ENCODE measurements around the gene GRM7.

GRM7 gene

DNA sequence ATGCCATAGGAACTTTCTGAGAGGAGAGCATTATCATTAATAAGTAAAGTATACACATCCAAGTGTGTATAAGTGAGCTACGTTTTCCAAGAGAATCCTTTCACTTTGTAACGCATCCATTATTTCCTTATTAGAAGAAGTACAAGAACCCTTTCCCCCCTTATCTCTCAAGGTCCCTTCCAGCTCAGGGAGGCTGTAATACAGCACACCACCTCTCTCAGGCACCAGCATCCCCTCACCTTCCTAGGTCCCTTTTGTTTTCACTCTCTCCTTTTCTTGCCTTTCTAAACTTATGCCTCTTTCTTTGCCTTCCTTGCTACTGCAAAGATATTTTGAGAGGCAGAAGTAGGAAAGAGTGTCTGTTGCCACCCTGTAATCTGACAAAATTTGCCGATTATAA lies 446.0 kb downstream of the GRM7 start:
- DNase-seq (ENCODE audit: low read depth in 2 of 2), result no peak

DNA sequence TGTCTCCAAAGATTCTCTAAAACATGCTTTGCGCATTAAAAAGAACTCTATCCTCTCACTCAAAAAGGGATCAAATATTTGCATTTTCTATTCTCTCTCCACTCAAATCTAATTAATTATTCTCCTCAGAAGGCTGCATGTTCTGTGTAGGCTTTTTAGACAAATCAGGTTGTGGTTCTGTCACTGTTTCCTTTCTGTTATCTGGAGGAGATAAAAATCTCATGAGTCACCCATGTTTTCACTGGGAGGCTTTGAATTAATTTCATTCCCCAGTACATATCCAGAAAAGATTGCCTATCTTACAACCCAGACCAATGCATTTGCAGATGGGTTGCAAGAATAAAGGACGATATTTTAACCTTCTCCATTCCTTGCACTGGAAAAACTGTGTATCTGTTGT lies 446.5 kb downstream of the GRM7 start:
- no peak for DNase-seq (ENCODE audit: low read depth in 2 of 2)

DNA sequence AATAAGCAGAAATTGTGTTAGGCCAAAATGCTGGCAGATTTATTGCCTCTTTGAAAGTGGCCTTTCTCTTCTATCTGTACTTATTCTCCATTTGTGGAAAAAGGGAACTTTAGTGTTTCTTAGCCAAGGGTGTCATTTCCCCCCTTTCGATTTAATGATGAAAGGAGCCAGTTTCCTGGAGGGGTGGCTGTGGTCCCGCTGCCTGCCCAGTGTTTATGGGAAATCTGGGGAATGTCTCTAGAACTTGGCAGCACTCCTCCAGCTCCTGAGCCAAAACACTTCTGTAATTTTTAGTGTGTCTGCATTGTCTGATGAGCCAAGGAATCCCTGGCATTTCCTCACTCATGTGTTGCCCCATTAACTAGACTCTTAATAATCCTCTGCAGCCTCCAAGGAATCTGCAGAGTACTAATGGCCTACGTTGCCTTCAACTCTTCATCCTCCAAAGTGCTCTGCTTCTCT lies 448.8 kb downstream of the GRM7 start:
- DNase-seq (ENCODE audit: low read depth in 2 of 2), result no peak

DNA sequence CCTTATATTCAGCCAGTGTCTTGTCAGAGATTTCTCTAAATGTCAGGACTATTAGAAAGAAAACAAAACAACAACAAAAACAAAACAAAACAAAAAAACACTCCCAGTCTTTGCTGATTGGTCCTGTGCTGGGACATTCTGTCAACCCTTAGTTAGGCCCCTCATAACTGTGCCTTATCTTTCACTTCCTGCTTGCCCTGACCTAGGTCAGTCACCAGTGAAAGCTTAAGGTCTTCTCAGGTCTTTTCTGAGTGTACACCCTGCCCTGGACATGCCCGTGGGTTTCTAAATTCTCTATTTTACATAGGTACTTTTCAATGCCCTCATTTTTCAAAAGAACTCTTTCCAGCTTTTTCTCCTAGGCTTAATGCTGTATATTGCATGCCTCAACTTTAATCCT lies 454.1 kb downstream of the GRM7 start:
- DNase-seq (ENCODE audit: low read depth in 2 of 2), result no peak

DNA sequence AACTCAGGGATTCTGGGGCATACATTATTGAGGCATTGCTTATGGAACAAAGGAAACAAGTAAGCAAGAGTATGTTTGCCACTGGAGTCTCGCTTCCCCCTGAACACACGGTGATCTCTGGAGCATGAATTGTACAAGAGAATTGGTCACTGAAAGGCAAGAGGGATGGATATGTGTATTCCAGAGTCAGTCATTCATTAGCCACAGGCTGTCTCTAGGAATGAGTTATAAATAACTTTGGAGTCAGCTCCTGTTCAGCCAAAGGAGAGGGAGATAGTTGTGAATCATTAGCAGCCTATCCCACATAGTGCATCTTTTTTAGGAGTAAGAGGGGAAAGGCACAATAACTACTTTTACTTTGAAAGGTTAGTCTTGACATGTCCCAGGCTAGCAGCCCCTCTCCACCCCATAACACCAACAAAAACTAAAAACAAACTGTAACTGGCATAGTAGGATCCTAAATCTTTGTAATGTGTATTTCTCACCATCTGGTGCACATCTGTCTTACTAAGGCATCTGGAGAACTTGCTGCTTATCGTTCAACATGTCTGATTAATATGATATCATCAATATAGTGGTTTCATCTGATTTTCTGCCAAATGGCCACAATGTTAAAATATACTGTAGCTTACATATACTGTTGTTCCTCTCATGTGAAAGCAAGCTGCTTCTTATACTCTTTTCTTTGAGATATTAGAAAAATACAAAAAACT lies 462.2 kb downstream of the GRM7 start:
- DNase-seq (ENCODE audit: low read depth in 2 of 2), result no peak

DNA sequence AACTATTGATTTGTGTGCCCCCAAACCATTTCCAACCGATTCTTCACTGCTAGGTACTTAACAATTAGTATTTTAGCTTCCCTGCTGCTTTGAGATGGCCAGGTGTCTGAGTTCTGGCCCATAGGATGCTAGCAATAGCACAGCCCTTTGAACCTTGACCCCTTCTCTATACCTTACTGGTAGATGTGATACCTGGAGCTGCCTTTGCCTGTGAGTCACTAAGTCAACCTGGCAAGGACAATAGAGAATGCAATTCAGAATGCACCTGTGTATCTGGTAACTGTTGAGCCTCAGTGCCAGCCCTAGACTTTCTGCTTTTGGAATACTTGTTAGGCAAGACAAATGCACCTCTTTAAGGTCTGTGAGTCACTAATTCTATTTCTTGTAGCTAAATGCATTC lies 467.4 kb downstream of the GRM7 start:
- DNase-seq (ENCODE audit: low read depth in 2 of 2), result no peak

DNA sequence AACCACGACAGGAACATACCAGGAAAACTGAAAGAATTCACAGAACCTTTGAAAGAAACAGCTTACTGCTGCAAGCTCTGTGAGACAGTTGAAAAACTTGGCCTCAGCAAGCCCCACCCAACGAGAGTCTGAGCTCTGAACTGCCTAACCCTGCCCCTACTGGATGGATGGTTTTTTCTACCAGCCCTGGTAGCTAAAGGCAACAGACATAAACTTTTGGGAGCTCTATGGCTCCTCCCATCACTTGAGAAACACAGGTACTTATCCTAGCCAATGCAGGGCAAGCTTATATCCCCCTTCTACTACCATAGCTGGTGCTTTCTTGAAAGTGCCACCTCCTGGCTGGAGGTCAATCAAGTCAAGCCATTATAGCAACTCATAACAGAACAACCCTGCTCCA lies 471.8 kb downstream of the GRM7 start:
- no peak for DNase-seq (ENCODE audit: low read depth in 2 of 2)

DNA sequence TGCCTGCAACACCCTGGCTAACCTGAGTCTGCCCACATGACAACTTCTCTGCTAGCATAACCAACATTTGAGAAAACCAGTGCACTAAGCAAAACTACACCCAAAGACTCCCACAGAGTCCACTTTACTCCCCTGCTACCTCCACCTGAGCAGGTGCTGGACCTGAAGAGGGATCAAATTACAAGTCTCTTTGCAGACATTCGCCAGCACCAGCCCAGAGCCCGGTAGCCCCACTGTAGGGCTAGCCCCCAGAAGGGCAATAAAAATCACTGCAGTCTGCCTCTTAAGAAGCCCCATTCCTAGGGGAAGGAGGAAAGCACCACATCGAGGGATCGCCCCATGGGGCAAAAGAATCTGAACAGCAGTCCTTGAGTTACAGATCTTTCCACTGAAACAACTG lies 472.2 kb downstream of the GRM7 start:
- no peak for DNase-seq (ENCODE audit: low read depth in 2 of 2)

DNA sequence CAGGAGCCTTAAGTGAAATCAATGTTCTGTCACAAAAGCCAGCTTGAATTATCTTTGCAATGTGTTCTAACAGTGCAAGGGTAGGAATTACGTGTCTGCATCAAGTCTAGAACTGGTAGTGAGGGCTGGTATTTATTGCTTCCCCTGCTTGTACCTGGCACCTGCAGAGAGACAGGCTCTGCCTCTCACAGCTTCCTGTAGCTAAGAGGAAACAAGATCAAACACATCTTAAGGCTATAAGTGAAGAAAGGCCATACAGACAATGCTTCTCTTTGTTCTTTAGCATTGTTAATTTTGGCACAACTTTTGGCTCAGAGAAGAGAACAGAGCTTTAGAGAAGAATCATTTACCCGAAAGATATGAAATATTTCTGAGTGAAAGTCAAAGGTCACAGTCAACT lies 479.9 kb downstream of the GRM7 start:
- no peak for DNase-seq (ENCODE audit: low read depth in 2 of 2)

DNA sequence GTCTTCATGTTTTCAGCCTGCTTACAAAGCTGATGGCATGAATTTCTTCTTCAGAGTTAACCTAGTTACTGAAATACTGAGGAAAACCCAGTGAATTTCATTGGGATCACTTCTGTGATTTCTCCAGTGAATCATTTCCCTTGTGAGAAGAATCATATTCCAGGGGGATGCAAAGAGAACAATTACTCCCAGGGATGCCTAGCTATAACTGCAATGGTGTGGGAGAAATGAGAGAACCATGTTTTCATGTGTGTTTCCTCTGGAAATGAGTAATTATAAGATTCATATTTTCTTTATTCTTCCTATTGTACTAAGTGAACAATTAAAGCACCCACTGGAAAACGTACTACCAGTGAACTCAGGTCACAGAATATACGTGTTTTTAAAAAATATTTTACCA lies 485.4 kb downstream of the GRM7 start:
- DNase-seq (ENCODE audit: low read depth in 2 of 2), result no peak

DNA sequence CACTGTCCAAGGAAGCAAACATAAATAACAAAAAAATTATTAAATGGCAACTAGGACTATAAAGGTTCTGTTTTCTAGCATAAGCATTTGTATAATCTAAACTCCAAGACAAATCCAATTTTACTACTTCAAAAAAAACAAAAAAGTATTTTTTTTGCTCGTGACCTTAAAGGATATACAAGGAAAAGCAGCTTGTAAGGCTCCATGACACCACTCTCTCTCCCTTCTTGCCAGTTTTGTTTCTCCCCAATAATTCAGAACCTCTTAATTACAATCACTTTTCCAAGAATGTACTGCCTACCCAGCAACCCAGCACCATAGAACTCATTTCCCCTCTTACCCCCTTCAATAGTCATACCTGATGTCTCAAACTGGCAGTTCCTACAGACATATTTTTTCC lies 496.2 kb downstream of the GRM7 start:
- DNase-seq (ENCODE audit: low read depth in 2 of 2), result no peak

DNA sequence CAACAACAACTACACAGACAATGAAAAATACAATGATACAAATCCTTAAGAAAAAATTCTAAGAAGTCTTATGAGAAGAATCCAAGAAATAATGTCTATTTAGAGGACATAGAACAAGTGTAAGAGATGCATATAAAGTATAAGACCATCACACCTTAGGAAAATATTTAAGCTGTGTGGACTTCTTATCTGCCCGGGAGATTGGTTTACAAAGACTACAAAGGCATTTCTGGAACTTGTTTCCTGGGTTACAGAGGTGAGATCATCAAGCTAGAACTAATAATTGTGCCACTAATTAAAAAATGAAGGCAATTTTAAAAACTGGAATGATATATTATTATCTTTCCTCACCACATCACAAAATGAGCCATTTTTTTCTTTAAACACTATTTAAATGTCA lies 507.1 kb downstream of the GRM7 start:
- no peak for DNase-seq (ENCODE audit: low read depth in 2 of 2)

DNA sequence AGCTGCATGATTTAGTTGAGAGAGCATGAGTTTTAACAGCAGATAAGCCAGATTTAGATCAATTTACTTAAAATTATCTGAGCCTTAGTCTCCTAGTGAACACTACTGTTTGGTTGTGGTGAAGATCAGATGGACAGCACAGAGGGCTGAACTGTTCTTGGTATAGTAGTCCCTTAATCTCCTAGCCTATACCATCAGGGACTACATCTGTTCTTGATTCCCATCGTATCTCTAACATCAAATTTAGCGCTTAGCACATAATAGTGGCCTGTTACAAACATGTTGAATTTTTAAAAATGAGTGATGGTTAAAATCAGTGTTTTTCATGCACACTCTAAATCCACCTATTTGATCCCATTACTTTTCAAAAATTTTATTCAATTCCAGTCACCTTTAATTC lies 507.7 kb downstream of the GRM7 start:
- DNase-seq (ENCODE audit: low read depth in 2 of 2), result no peak

DNA sequence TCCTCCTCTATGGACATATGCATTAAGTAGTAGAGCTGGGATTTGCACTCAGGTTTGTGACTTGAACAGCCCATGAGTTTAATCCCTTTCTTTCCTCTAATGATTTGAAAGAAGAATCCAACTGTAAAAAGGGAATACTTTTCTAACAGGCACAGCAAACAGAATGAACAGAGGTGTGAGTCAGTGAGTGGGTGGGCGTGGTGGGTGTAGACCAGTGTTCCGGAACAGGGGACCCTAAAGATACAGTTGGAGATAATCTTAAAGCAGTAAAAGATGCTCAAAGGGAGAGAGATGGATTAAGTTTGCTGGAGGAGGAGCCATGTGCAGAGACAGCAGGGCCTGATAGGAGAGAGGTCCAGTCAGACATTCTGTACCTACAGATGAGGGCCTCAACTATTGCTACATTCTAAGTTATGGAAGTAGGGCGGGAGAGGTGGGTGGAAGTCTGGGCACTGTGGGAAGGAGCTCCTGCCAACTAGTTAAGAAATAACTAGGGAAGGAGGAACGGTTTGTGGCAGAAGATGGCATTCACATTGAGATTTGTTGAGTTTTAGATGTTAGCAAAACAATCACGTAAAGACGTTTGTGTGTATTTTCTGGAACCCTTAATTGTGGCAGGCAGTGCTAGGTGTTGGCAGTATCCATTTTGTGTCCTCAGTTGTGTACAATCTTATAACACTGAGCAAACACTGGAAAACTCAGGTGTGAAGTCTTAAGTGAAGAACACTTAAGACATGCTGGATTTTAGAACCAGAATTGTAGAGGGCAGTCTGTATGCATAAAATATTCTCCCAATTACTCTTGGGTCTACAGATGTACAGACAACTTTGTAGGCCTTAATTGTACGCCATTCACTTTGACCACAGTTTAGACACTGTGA lies 511.0 kb downstream of the GRM7 start:
- DNase-seq (ENCODE audit: low read depth in 2 of 2), result no peak

DNA sequence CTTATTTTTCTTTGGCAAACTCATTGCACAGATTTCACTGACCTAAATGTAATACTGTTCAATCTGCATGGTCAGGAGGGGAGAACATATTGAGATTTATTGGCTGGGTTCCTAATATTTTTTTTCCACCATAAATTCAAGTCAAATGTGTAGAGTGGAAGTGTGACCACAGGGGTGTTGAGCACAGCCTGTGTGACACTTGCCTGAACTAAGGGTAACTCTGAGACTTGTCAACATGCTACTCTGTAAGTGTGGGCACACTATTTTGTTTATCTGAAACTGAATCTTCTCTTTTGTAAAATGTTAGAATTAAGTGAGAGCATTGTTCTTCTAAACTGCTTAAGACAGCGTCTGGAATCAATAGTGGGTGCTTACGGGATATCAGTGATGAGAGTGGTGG lies 516.2 kb downstream of the GRM7 start:
- DNase-seq (ENCODE audit: low read depth in 2 of 2), result no peak

DNA sequence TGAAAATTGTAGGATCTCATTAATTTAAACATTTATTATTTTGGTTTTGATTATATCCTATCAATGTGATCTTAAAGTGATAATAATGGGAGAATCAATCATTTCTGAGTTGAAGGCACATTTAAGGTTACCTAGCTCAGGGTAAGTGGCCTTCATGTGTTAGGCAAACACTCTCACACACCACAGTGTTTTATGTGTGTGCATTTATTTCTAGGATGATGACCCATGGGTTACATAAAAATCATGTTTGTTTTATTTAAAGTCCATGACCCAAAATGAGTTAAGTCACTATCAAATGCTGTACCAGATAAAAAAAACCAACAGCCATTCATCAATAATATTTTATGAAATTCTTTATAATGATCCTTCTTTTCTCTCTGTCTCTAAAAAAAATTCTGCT lies 520.8 kb downstream of the GRM7 start:
- no peak for DNase-seq (ENCODE audit: low read depth in 2 of 2)

DNA sequence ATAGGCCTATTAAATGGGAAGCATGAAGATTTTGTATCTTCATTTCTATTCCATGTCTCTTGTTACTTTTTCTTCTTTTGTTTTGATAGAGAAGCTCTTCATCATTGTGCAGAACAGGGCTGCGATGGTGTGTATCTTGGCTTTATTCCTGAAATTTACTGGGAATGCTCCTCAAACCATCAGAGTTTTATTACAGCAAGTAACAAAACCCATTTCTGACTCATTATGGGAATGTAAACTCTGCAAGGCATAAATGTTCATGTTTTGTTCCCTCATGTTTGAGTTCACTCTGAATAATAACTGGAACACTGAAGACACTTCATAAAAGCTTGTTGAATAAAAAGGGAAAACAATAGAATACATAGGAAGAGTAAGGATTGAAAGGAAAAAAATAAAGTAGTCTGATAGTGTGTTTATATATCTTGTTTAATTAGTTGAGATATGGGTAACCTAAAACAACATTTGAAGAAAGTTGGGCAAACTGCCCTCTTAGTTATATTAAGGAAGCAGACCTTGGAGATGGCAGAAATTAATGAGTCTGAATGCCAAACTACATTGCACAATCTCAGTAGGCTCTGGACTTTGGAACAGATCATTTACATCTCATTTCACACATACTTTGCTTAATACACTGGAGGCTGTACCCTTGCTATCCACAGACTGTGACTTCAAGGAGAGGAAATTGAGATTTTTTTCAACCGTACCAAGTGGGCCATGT lies 521.5 kb downstream of the GRM7 start:
- DNase-seq (ENCODE audit: low read depth in 2 of 2), result no peak

DNA sequence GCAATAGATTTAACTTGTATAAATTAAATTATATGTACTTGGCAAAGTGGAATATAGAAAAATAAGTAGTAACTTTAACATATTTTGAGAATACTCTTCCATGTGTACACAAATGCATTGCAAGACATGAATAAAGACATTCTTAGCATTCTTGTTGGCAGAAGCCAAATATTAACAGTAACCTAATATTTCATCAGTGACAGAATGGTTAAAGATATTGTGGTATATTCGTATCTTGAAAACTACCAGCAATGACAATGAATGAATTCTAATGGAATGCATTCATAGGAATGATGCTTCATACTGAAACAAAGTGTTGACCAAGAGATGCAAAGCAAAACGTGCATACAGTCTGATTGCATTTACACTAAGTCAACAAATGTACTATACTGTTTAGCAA lies 524.7 kb downstream of the GRM7 start:
- DNase-seq (ENCODE audit: low read depth in 2 of 2), result no peak

DNA sequence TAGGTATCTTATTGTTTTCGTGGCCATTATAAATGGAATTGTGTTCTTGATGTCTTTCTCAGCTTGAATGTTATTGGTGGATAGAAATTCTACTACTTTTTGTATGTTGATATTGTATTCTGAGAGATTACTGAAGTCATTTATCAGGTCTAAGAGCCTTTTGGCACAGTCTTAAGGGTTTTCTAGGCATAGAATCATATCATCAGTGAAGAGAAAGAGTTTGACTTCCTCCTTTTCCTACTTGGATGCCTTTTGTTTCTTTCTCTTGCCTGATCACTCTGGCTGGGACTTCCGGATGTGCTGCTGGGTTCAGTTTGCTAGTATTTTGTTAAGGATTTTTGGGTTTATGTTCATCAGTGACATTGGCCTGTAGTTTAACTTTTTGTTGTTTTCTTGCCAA lies 527.1 kb downstream of the GRM7 start:
- no peak for DNase-seq (ENCODE audit: low read depth in 2 of 2)

DNA sequence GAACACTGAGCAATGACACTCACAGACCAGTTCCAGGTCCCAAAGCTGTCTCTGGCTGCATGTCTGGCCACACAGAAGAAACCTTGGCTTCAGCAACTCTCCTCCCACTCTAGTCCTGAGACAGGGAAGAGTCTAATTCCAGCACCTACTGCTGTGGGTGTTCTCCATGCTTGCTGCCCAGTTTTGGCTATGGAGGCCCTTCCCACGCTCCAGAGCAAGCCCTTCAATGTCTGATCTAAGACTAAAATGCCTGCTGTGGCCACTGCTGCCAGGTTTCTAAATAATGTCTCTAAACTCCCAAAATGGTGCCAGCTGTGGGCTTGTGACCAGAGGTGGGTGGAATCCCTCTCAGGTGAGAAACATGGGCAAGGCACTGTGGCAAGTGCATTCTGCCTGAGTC lies 531.3 kb downstream of the GRM7 start:
- no peak for DNase-seq (ENCODE audit: low read depth in 2 of 2)

DNA sequence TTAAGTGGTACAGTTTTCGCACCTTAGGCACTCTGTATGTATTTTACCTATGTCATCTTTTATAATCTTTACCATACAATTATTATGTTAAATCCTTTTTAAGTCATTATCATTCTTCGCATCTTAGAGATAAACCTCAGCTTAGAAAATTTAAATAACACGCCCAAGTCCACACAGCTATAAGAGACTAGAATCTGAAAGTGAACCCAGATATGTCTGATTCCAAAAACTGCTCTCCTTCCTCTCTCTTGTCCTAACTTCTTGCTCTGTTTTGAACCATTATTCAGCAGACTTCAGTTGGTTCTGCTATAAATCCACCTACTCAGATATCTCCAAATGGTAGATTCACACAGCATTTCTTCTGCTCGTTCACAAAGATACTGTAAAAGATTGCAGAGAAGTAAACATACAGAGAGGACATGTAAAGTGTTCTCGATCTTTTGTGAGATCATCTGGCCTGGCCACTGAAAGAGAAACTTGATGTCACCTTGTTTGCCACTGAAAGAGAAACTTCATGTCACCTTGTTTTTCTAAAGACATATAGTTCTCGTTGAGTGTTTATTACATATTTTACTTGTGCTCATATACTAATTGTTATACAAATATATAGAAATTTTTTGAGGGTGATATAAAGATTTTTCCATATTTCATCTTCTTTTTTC lies 533.2 kb downstream of the GRM7 start:
- DNase-seq (ENCODE audit: low read depth in 2 of 2), result no peak

DNA sequence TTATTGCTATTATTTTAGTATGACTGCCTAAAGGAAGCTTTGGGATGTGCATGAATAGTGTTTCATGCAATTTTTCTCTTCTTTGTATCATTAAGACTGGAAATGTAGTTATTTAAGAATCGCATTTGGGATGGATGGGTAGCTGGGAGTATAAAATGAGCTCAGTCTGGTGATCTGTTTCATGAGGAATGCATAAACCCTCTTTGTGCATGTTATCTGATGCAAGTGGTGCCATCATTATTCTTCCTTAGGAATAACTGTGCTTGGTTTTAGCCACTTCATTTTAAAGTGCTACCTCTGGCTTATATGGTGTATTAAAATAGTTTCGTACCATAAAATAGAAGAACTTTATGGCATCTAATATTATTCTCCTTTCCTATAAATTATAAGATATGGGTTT lies 535.6 kb downstream of the GRM7 start:
- no peak for DNase-seq (ENCODE audit: low read depth in 2 of 2)
